Epithelial cell of prostate (primary cell): Measurements from ENCODE around the gene PTTG1IP.
"Not testable (repeated sequence)": the region's sequence is repeated elsewhere in the genome, so short reads cannot be mapped to it uniquely, and the experiment has no call there.

Source experiments
- DNase-seq: peaks from one replicate; pipeline ENCODE4 v3.0.0-alpha.2; 2011; ENCODE audit warnings: low read depth, low spot score
- H3K27ac ChIP-seq: fragments of 450-650 bp; 2 replicates; pipeline ENCODE4 v1.5.1; 2017; ENCODE audit warnings: mild to moderate bottlenecking

PTTG1IP gene

GRCh38 chr21:44834231-44834950 is 39.1 kb downstream of the PTTG1IP start:
- DNase-seq, result no peak
- H3K27ac ChIP-seq, result no peak overlapping the region

GRCh38 chr21:44833663-44834062 is 39.8 kb downstream of the PTTG1IP start:
- no peak overlapping the region for H3K27ac ChIP-seq
- no peak for DNase-seq

GRCh38 chr21:44832516-44833255 is 40.8 kb downstream of the PTTG1IP start:
- not testable (repeated sequence) for DNase-seq, H3K27ac ChIP-seq

GRCh38 chr21:44831227-44831860 is 42.1 kb downstream of the PTTG1IP start:
- no peak for DNase-seq
- no peak overlapping the region for H3K27ac ChIP-seq

- H3K27ac ChIP-seq, result no peak overlapping the region
- DNase-seq, result no peak
Measured at GRCh38 chr21:44829507-44830092, 43.9 kb downstream of the PTTG1IP start.

GRCh38 chr21:44828362-44829056 is 45.0 kb downstream of the PTTG1IP start:
- H3K27ac ChIP-seq, result no peak overlapping the region
- no peak for DNase-seq

GRCh38 chr21:44823179-44823660 is 50.3 kb downstream of the PTTG1IP start:
- DNase-seq, result no peak
- H3K27ac ChIP-seq, result no peak overlapping the region

- H3K27ac ChIP-seq, result no peak overlapping the region
- DNase-seq, result no peak
Measured at GRCh38 chr21:44822484-44823178, 50.9 kb downstream of the PTTG1IP start.

- H3K27ac ChIP-seq, result no peak overlapping the region
- no peak for DNase-seq
Measured at GRCh38 chr21:44820851-44821250, 52.6 kb downstream of the PTTG1IP start.

GRCh38 chr21:44819283-44820243 is 53.9 kb downstream of the PTTG1IP start:
- DNase-seq, result no peak
- H3K27ac ChIP-seq, result no peak overlapping the region

GRCh38 chr21:44818640-44819011 is 54.9 kb downstream of the PTTG1IP start:
- no peak for DNase-seq
- peak overlapping the region; percentile 51 for H3K27ac ChIP-seq

- peak within 1 kb of the TSS; percentile 51 for H3K27ac ChIP-seq
Measured at GRCh38 chr21:44817914-44818639, 55.4 kb downstream of the PTTG1IP start, which contains the start of gene SUMO3. SUMO3 (minus strand) TSS chr21:44818062; CDS start chr21:44817968, 94 bp downstream.

GRCh38 chr21:44817506-44817880 is 56.0 kb downstream of the PTTG1IP start:
- DNase-seq, result peak; percentile 49
- H3K27ac ChIP-seq, result no peak overlapping the region

More at GRCh38 chr21:44817914-44818639, 55.4 kb downstream of the PTTG1IP start, which contains the start of gene SUMO3:
- no peak for DNase-seq

- H3K27ac ChIP-seq, result no peak overlapping the region
- DNase-seq, result no peak
Measured at GRCh38 chr21:44816761-44817505, 56.6 kb downstream of the PTTG1IP start.

- no peak overlapping the region for H3K27ac ChIP-seq
- no peak for DNase-seq
Measured at GRCh38 chr21:44815852-44816628, 57.5 kb downstream of the PTTG1IP start.

GRCh38 chr21:44815225-44815624 is 58.3 kb downstream of the PTTG1IP start:
- no peak overlapping the region for H3K27ac ChIP-seq
- DNase-seq, result no peak
